Sigmoid colon (tissue), 7 donors: ENCODE results near the gene MOB2. TPM values are rescaled to one million over a fixed set of nuclear protein-coding genes. Genes with fewer than 3 reads are reported as not detected.

Source experiments
- DNase-seq: peaks from one replicate; pipeline ENCODE4 v3.0.0-alpha.2; 2019
- H3K27ac ChIP-seq, 4 donors: fragments of 200-600 bp; sonication (generic); one replicate each; pipeline ENCODE4 v1.5.1; 2016 to 2019; ENCODE audit warnings: mild to moderate bottlenecking in 1 of 4
- H3K27me3 ChIP-seq, 3 donors: fragments of 200-600 bp; sonication (generic); one replicate each; pipeline ENCODE4 v1.5.1; 2019; ENCODE audit warnings: mild to moderate bottlenecking in 1 of 3
- H3K36me3 ChIP-seq, 4 donors: fragments of 200-600 bp; sonication (generic); one replicate each; pipeline ENCODE4 v1.5.1; 2016 to 2019
- H3K4me1 ChIP-seq, 4 donors: fragments of 200-600 bp; sonication (generic); one replicate each; pipeline ENCODE4 v1.5.1; 2017 to 2019
- H3K4me3 ChIP-seq, 4 donors: fragments of 200-600 bp; sonication (generic); one replicate each; pipeline ENCODE4 v1.5.1; 2017 to 2019; ENCODE audit warnings: mild to moderate bottlenecking in 2 of 4, moderate library complexity in 1 of 4
- H3K9me3 ChIP-seq, 4 donors: fragments of 200-600 bp in 3 of 4; sonication (generic) in 3 of 4; one replicate each; pipeline versions ENCODE4 v1.5.1 to v1.6.1; 2013 to 2019
- EP300 ChIP-seq, 4 donors: sonication (generic); formaldehyde crosslinking; IDR thresholded peaks; one replicate each; pipeline ENCODE4 v1.6.1; 2017; ENCODE audit warnings: antibody characterized with exemption in 4 of 4
- POLR2A ChIP-seq, 2 donors: fragments of 450-650 bp; IDR thresholded peaks; one replicate each; pipeline ENCODE4 v1.6.1; 2016; ENCODE audit warnings: antibody characterized with exemption in 2 of 2, mild to moderate bottlenecking in 2 of 2, moderate library complexity in 2 of 2
- POLR2AphosphoS5 ChIP-seq, 4 donors: sonication (generic); formaldehyde crosslinking; IDR thresholded peaks; one replicate each; pipeline ENCODE4 v1.6.1; 2017; ENCODE audit warnings: antibody characterized with exemption in 4 of 4
- WGBS, 2 donors: extraction: QIAGEN DNeasy Blood & Tissue Kit; methylation state at CpG; one replicate each; pipeline ENCODE4 v1.1.7; 2013; 5-methylcytosine and 5-hydroxymethylcytosine counted together
- intact Hi-C: fragments of 100-400 bp; cut with DNase I; formaldehyde crosslinking; loops from one replicate; pipeline ENCODE4 v1.15.1; 2023
- polyA plus RNA-seq, 3 donors: library from polyadenylated mRNA; stranded (reverse); fragments of 200-250 nt; gene quantifications; one replicate each; pipeline ENCODE4 v1.2.3, GENCODE V29; 2013
- total RNA-seq, 4 donors: library from RNA; depleted of rRNA; stranded (reverse); fragments of >200 nt; gene quantifications; one replicate each; pipeline ENCODE4 v1.1.0, GENCODE V29; 2016
- TF ChIP-seq, protein P1 (sequence below), 4 experiments: fragments of 450-650 bp in 3 of 4; fragments of 200-600 bp in 1 of 4; IDR thresholded peaks; one replicate each; pipeline ENCODE4 v1.5.1; 2016 to 2019; ENCODE audit warnings: antibody characterized with exemption in 4 of 4, mild to moderate bottlenecking in 3 of 4, moderate library complexity in 2 of 4
- donor health status: healthy with polysubstance abuse.
- donor health status: Bipolar disorder and iron deficiency.
- donor health status: healthy.

Gene MOB2
- total and polyA plus RNA-seq, 7 donors, result 46.2 to 88.9 (median 68.6) TPM

DNA sequence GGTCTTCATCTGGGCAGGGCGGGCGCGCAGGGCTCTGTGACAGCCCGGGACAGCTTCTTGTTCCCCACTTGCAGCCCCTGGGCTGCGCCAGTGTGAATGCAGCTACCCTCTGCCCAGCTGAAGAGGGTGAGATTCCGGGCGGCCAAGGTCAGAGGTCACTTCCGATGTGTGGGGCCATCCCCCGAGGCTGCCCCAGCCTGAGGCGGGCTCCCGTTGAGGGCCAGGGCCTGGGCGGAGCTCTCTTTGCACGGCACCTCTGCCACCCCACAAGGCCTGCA, 23.9 kb downstream of the MOB2 start:
- WGBS, 2 donors, result 87 to 90% methylated on average over 13 of the region's 13 CpGs
- intact Hi-C loops, result loop anchor here (5.0 to 10.0 kb wide), 2 partner anchors 95 to 922 kb away; no protein-coding TSS in a partner anchor

DNA sequence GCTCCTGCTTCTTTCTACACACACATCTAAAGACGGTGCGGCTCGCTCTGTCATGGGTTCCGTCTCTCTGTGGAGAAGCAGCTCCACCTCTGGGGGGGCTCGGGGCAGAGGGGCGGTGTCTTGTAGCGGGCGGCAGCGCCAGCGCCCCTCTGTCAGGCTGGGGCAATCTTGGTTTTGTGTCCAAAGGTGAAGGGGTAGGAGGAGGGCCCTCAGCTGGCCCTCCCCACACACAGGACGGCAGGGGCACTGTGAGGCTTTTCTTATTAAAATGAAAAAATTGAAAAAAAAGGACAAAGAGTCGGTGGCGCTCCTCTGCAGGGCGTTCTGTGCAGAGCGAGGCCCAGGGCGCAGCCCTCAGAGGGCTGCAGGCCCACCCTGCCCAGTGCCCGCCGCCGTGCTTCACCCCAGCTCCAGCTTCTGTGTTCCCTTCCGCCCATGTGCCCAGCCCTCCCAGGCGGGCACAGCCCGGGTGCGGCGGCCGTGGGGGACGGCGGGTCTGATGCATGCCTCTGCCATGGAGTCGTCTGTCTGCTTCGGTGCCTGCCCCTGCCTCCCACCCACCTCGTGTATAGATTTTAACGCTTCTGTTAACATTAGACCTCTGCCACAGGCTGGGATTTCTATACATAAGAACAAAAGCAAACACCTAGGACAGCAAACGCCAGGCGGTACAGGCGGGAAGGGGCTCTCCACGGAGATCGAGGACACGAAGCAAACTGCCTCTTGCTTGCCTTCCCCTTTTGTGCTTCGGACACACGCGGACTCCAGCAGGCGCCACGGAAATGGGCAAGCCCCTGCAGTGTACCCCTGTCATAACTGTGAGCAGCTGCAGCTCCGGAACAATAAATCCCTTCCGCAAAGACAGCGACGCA, 24.5 kb downstream of the MOB2 start:
- peaks cover 0 to 49% (median 45%) of the 10 kb centered on the region in 4 donors for H3K4me1 ChIP-seq
- intact Hi-C loops, result loop anchor here (2.0 to 10.0 kb wide), 4 partner anchors 21 to 923 kb away; no protein-coding TSS in a partner anchor
- 87 to 90% methylated on average over 46 of the region's 46 CpGs for WGBS, 2 donors
- no peak for DNase-seq
- H3K27ac ChIP-seq, result peak overlapping the region; percentile 86 to 94 (median 94)
- H3K27me3 ChIP-seq, result no peaks in the 10 kb centered on the region
- TF ChIP-seq POLR2A (IDR thresholded peaks at IDR 0.05) (no peak), EP300 (IDR thresholded peaks at IDR 0.05) (no peak), POLR2AphosphoS5 (IDR thresholded peaks at IDR 0.05) (no peak)
- TF ChIP-seq, protein P1, sequence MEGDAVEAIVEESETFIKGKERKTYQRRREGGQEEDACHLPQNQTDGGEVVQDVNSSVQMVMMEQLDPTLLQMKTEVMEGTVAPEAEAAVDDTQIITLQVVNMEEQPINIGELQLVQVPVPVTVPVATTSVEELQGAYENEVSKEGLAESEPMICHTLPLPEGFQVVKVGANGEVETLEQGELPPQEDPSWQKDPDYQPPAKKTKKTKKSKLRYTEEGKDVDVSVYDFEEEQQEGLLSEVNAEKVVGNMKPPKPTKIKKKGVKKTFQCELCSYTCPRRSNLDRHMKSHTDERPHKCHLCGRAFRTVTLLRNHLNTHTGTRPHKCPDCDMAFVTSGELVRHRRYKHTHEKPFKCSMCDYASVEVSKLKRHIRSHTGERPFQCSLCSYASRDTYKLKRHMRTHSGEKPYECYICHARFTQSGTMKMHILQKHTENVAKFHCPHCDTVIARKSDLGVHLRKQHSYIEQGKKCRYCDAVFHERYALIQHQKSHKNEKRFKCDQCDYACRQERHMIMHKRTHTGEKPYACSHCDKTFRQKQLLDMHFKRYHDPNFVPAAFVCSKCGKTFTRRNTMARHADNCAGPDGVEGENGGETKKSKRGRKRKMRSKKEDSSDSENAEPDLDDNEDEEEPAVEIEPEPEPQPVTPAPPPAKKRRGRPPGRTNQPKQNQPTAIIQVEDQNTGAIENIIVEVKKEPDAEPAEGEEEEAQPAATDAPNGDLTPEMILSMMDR (IDR thresholded peaks at IDR 0.05), result no peak
- H3K4me3 ChIP-seq, result peak overlapping the region in 1 of 4 donors; percentile 55
- peaks cover 0 to 2% (median 0%) of the 10 kb centered on the region in 4 donors for H3K9me3 ChIP-seq
- peaks cover 0 to 17% (median 0%) of the 10 kb centered on the region in 4 donors for H3K36me3 ChIP-seq

More for the DNA sequence above, 23.9 kb downstream of the MOB2 start:
- Histone ChIP-seq H3K36me3 (peaks cover 0 to 22% (median 0%) of the 10 kb centered on the region in 4 donors), H3K4me3 (no peak overlapping the region), H3K27ac (peak overlapping the region; percentile 42 to 94 (median 94)), H3K27me3 (no peaks in the 10 kb centered on the region), H3K9me3 (peaks cover 0 to 2% (median 0%) of the 10 kb centered on the region in 4 donors), H3K4me1 (peaks cover 0 to 53% (median 44%) of the 10 kb centered on the region in 4 donors)
- no peak for TF ChIP-seq EP300 (IDR thresholded peaks at IDR 0.05)
- TF ChIP-seq, protein P1 (IDR thresholded peaks at IDR 0.05), result no peak
- TF ChIP-seq POLR2AphosphoS5 (IDR thresholded peaks at IDR 0.05), result no peak
- TF ChIP-seq POLR2A (IDR thresholded peaks at IDR 0.05), result no peak
- DNase-seq, result no peak

DNA sequence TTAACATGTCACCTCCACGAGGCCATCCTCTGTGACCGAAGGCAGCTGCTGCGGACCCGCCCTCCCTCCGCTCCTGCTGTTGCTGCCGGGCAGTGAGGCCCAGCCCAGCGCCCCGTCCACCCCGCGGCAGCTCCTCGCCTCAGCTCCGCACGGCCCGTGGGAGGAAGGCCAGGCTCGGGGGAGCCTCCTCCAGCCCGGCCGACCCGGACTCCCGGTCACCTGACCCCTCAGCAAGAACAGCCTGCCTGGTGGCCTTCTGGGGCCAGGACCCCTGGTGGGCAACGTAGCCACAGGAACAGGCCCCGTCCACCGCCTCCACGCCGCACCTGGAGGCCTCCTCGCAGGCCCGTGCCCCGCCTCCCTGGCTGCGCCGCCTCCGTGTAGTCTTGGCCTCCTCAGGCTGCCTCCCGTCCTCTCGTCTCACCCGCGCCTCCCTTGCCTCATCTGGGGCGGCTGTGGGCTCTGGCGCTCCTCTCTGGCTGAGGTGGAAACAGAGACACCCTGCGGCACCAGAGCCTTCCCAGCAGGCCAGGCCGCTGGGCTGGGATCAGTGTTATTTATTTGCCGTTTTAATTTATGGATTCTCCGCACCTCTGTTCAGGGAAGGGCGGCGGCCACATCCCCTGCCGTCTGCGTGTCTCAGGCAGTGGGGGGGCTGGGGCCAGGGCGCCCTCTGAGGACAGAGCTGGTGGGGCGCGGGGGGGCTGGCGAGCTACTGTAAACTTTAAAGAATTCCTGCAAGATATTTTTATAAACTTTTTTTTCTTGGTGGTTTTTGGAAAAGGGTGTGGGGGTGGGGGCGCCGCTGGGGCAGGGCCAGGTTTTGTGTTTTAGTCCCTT, 25.4 kb downstream of the MOB2 start:
- intact Hi-C loops, result loop anchor here (2.0 to 10.0 kb wide), 4 partner anchors 22 to 924 kb away; no protein-coding TSS in a partner anchor
- 47 to 68% methylated on average over 50 of the region's 50 CpGs for WGBS, 2 donors
- Histone ChIP-seq H3K4me3 (peak overlapping the region; percentile 41 to 55 (median 48)), H3K9me3 (peaks cover 0 to 2% (median 0%) of the 10 kb centered on the region in 4 donors), H3K4me1 (peaks cover 0 to 49% (median 45%) of the 10 kb centered on the region in 4 donors), H3K27me3 (no peaks in the 10 kb centered on the region), H3K36me3 (peaks cover 0 to 9% (median 0%) of the 10 kb centered on the region in 4 donors), H3K27ac (peak overlapping the region; percentile 86 to 94 (median 94))
- TF ChIP-seq, protein P1 (IDR thresholded peaks at IDR 0.05), result no peak
- TF ChIP-seq POLR2A (IDR thresholded peaks at IDR 0.05) (peak in 1 of 2 donors; percentile 10), EP300 (IDR thresholded peaks at IDR 0.05) (no peak), POLR2AphosphoS5 (IDR thresholded peaks at IDR 0.05) (peak in 3 of 4 donors; percentile 53 to 75 (median 65))
- DNase-seq, result peak; percentile 92

GRCh38 chr11:1460396-1460985, 26.1 kb downstream of the MOB2 start:
- peak overlapping the region; percentile 41 to 55 (median 48) for H3K4me3 ChIP-seq
- H3K27ac ChIP-seq, result peak overlapping the region; percentile 86 to 94 (median 94)
- DNase-seq, result peak; percentile 95
- intact Hi-C loops, result loop anchor here (2.0 to 10.0 kb wide), 4 partner anchors 22 to 924 kb away; no protein-coding TSS in a partner anchor
- TF ChIP-seq POLR2A (IDR thresholded peaks at IDR 0.05), result no peak
- TF ChIP-seq, protein P1 (IDR thresholded peaks at IDR 0.05), result no peak
- peak; percentile 66 to 82 (median 74) for TF ChIP-seq POLR2AphosphoS5 (IDR thresholded peaks at IDR 0.05)
- peak in 1 of 4 donors; percentile 82 for TF ChIP-seq EP300 (IDR thresholded peaks at IDR 0.05)
- WGBS, 2 donors, result 42 to 65% methylated on average over 44 of the region's 44 CpGs
- peaks cover 0 to 7% (median 0%) of the 10 kb centered on the region in 4 donors for H3K36me3 ChIP-seq
- H3K4me1 ChIP-seq, result peaks cover 0 to 49% (median 45%) of the 10 kb centered on the region in 4 donors
- H3K27me3 ChIP-seq, result no peaks in the 10 kb centered on the region
- peaks cover 0 to 2% (median 0%) of the 10 kb centered on the region in 4 donors for H3K9me3 ChIP-seq
